ENCODE measurements around the gene DYSF.

- TF ChIP-seq CTCF (IDR thresholded peaks at IDR 0.05) (no peak), POLR2A (IDR thresholded peaks at IDR 0.05) (no peak)
These were observed 268.0 kb downstream of the DYSF start for GRCh38 chr2:71721362-71721665.

Measured in Peyer's patch (tissue), 4 donors.